SU-DHL-6 (cell line): ENCODE results near the gene CDH24.
"Not testable (repeated sequence)": the region's sequence is repeated elsewhere in the genome, so short reads cannot be mapped to it uniquely, and the experiment has no call there.

Source experiments
- H2AFZ ChIP-seq: fragments of 200-600 bp; sonication (generic); 2 replicates; pipeline ENCODE4 v1.6.1; 2014; ENCODE audit warnings: low read depth, mild to moderate bottlenecking, moderate library complexity, mixed read lengths, antibody characterized with exemption, low read length; ENCODE audit not compliant: severe bottlenecking
- H3F3A ChIP-seq: fragments of 200-600 bp; shearing (Covaris generic); 2 replicates; pipeline ENCODE4 v1.6.0; 2016; ENCODE audit warnings: antibody characterized with exemption, mild to moderate bottlenecking; ENCODE audit not compliant: insufficient read depth
- H3K27ac ChIP-seq: fragments of 200-600 bp; sonication (generic); 2 replicates; pipeline ENCODE4 v1.5.1; 2016; ENCODE audit warnings: low read depth, mild to moderate bottlenecking, low read length, moderate library complexity, mixed read lengths
- H3K27me3 ChIP-seq: fragments of 200-600 bp; sonication (generic), shearing (Covaris generic); 2 replicates; pipeline ENCODE4 v1.6.0; 2014; ENCODE audit warnings: mild to moderate bottlenecking, low read length
- H3K36me3 ChIP-seq: fragments of 200-600 bp; sonication (generic); 2 replicates; pipeline ENCODE4 v1.6.1; 2014; ENCODE audit warnings: mild to moderate bottlenecking, low read length, mixed read lengths
- H3K4me2 ChIP-seq: fragments of 300-600, 200-600 bp; shearing (Covaris generic), sonication (generic); 2 replicates; pipeline ENCODE4 v1.6.0; 2014; ENCODE audit warnings: low read length, low read depth, mild to moderate bottlenecking; ENCODE audit not compliant: poor library complexity, severe bottlenecking
- H3K4me3 ChIP-seq: fragments of 200-600 bp; sonication (generic); 2 replicates; pipeline ENCODE4 v1.5.1; 2014; ENCODE audit warnings: antibody characterized with exemption, low read length, mild to moderate bottlenecking, mixed read lengths; ENCODE audit not compliant: insufficient read depth, poor library complexity, severe bottlenecking
- H3K79me2 ChIP-seq: fragments of 200-600 bp; sonication (generic); 2 replicates; pipeline ENCODE4 v1.6.1; 2014; ENCODE audit warnings: mild to moderate bottlenecking, low read length, moderate library complexity; ENCODE audit not compliant: insufficient read depth
- H3K9ac ChIP-seq: fragments of 200-600 bp; sonication (generic); 2 replicates; pipeline ENCODE4 v1.7.0; 2014; ENCODE audit warnings: mild to moderate bottlenecking, low read length
- H3K9me2 ChIP-seq: fragments of 200-600 bp; sonication (generic); replicated peaks from 2 replicates; pipeline ENCODE4 v1.6.1; 2014; ENCODE audit warnings: low read length; ENCODE audit not compliant: insufficient read depth
- H3K9me3 ChIP-seq: fragments of 200-600 bp; sonication (generic); 2 replicates; pipeline ENCODE4 v1.6.1; 2014; ENCODE audit warnings: low read length, mixed read lengths; ENCODE audit not compliant: insufficient read depth
- H4K20me1 ChIP-seq: fragments of 200-600 bp; sonication (generic); 2 replicates; pipeline ENCODE4 v1.6.1; 2014; ENCODE audit warnings: low read depth, mild to moderate bottlenecking, antibody characterized with exemption, low read length, moderate library complexity, mixed read lengths
- EZH2phosphoT487 ChIP-seq: fragments of 200-600 bp; sonication (generic), shearing (Covaris generic); conservative IDR thresholded peaks from 2 replicates; pipeline ENCODE4 v1.6.1; 2018; ENCODE audit warnings: mild to moderate bottlenecking, antibody characterized with exemption, low read length, moderate library complexity, mixed read lengths
- TF ChIP-seq, protein P1 (sequence below): fragments of 200-600 bp; sonication (generic); IDR thresholded peaks from one replicate; pipeline ENCODE4 v1.5.1; 2017; ENCODE audit warnings: antibody characterized with exemption, mild to moderate bottlenecking, low read length, moderate library complexity; ENCODE audit not compliant: insufficient read depth, poor library complexity, severe bottlenecking

CDH24 gene

DNA sequence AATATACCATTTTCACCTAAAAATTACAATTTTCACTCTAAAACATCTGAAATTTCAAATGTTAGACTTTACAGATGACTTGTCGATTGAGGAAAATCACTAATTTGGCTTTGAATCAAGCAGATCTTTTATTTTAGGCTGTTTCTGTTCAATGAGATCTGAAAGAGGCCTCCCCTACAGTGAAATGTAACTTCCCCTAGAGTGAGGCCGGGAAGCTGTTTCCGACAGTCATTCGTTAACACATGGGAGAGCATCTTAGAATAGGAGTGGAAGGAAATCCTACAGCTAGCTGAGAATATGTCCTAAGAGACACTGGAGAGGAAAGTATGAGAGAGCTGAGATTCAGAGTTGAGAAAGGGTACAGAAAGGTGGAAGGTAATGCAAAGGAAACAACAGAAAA is 41.7 kb downstream of the CDH24 start:
- Histone ChIP-seq H3K9me3 (no peaks in the 10 kb centered on the region), H4K20me1 (no peaks in the 10 kb centered on the region), H3K27me3 (no peaks in the 10 kb centered on the region), H3K9me2 (no peaks in the 10 kb centered on the region), H3K4me3 (no peak overlapping the region), H3K79me2 (no peaks in the 10 kb centered on the region), H3K4me2 (no peak overlapping the region), H3K27ac (no peak overlapping the region), H3K9ac (no peak overlapping the region), H3K36me3 (no peaks in the 10 kb centered on the region), H2AFZ (no peak overlapping the region), H3F3A (peaks cover 3% of the 10 kb centered on the region; the same call in 1 of the 2 replicates)
- TF ChIP-seq EZH2phosphoT487, result no peak
- TF ChIP-seq, protein P1, sequence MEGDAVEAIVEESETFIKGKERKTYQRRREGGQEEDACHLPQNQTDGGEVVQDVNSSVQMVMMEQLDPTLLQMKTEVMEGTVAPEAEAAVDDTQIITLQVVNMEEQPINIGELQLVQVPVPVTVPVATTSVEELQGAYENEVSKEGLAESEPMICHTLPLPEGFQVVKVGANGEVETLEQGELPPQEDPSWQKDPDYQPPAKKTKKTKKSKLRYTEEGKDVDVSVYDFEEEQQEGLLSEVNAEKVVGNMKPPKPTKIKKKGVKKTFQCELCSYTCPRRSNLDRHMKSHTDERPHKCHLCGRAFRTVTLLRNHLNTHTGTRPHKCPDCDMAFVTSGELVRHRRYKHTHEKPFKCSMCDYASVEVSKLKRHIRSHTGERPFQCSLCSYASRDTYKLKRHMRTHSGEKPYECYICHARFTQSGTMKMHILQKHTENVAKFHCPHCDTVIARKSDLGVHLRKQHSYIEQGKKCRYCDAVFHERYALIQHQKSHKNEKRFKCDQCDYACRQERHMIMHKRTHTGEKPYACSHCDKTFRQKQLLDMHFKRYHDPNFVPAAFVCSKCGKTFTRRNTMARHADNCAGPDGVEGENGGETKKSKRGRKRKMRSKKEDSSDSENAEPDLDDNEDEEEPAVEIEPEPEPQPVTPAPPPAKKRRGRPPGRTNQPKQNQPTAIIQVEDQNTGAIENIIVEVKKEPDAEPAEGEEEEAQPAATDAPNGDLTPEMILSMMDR, result no peak

DNA sequence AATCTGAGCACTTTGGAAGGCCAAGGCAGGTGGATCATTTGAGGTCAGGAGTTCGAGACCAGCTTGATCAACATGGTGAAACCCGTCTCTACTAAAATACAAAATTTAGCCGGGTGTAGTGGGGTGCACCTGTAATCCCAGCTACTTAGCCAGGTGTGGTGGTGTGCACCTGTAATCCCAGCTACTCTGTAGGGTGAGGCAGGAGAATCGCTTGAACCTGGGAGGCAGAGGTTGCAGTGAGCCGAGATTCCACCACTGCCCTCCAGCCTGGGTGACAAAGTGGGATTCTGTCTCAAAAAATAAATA is 43.6 kb downstream of the CDH24 start:
- H3K9ac ChIP-seq, H3K9me2 ChIP-seq, H2AFZ ChIP-seq, H3K36me3 ChIP-seq, H3K27me3 ChIP-seq, H3K4me3 ChIP-seq, H4K20me1 ChIP-seq, H3K9me3 ChIP-seq, H3K27ac ChIP-seq, H3K79me2 ChIP-seq, H3K4me2 ChIP-seq: not testable (repeated sequence)
- H3F3A ChIP-seq, result peaks cover 22% of the 10 kb centered on the region

DNA sequence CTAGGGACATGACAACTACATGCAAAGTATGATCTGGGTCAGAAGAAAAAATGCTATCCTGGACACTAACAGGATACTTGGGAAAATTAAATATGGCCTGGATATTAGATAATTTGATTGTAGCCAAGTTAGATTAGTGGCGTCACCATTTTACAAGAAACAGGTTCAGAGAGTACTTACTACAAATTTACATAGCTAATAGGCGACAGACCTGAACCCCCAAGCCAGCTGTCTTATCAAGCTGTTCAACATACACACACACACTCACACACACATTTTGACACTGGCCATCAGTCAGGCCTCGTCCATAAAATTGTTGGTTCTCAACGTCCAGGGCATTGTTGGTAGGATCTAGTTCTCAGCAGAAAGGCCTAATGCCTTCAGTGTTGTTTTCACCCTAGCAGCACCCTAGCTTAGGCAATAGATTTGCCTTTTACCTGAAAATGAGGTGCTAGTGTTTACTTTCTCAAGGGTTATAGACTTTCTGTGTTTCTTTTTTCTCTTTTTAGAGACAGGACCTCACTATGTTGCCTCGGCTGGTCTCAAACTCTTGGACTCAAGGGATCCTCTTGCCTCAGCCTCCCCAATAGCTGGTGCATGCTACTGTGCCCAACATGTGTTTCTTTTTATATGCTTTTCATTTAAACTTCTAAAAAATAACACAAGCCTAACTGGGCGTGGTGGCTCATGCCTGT is 44.1 kb downstream of the CDH24 start:
- Histone ChIP-seq H3F3A (peaks cover 27% of the 10 kb centered on the region), H2AFZ (no peak overlapping the region), H3K9me3 (no peaks in the 10 kb centered on the region), H3K27me3 (no peaks in the 10 kb centered on the region), H3K36me3 (no peaks in the 10 kb centered on the region), H3K9me2 (no peaks in the 10 kb centered on the region), H3K27ac (no peak overlapping the region), H4K20me1 (no peaks in the 10 kb centered on the region), H3K79me2 (no peaks in the 10 kb centered on the region), H3K9ac (no peak overlapping the region), H3K4me2 (no peak overlapping the region), H3K4me3 (no peak overlapping the region)
- TF ChIP-seq, protein P1, result no peak
- no peak for TF ChIP-seq EZH2phosphoT487

DNA sequence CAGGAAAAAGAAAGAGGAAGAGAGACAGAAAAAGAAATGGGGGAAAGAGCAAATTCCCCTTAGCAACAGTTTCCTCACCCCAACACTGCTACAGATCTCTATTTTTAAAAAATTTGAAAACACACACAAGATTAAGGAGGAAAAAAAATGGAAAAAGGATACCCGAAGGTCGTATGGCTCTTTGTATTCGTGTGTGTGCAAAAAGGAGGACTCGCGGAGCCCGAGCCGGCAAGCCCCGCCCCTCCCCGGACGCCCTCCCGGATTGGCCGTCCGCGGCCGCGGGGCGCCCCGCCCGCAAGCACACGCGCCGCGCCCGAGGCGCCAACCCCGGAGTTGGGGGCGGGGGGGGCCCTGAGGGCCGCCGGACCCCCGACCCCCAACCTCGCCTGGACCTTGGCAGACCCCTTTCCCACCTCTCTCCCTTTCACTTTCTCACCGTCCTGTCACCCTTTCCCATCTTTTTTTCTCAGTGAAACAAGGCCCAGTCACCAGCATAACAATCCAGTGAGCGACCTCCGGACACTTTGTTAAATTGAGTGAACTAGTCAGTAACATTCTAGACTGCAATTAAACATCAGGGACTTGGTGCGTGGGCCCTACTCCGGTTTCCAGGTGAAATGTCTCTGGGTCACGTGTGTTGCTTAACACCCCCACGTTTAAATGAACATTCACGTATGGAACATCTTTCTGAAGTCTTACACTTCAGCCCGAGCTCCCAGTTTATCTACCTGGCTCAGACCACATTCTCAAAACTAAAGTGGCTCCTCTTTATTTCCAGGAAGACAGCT is 47.2 kb downstream of the CDH24 start, which contains the start of gene C14orf93:
C14orf93 (minus strand) TSS at position 205 of the 788 bp plus-strand sequence. CDS start 11,120 bp downstream, outside the sequence.
- peak within 1 kb of the TSS; percentile 81 for H3K27ac ChIP-seq
- H2AFZ ChIP-seq, result peak within 1 kb of the TSS; percentile 98
- H4K20me1 ChIP-seq, result no peaks in the 10 kb centered on the region
- H3K9me2 ChIP-seq, result no peaks in the 10 kb centered on the region
- H3K4me3 ChIP-seq, result peak within 1 kb of the TSS; percentile 55
- H3K36me3 ChIP-seq, result no peaks in the 10 kb centered on the region
- peak within 1 kb of the TSS; percentile 94 for H3K4me2 ChIP-seq
- no peaks in the 10 kb centered on the region for H3K79me2 ChIP-seq
- H3F3A ChIP-seq, result peaks cover 39% of the 10 kb centered on the region
- peak within 1 kb of the TSS; percentile 56 for H3K9ac ChIP-seq
- H3K27me3 ChIP-seq, result no peaks in the 10 kb centered on the region
- H3K9me3 ChIP-seq, result no peaks in the 10 kb centered on the region
- TF ChIP-seq, protein P1, result no peak
- TF ChIP-seq EZH2phosphoT487, result no peak
